Sigmoid colon (tissue), 7 donors: ENCODE measurements around the gene AUTS2. TPM values are rescaled to one million over a fixed set of nuclear protein-coding genes. Genes with fewer than 3 reads are reported as not detected.

Source experiments
- DNase-seq: peaks from one replicate; pipeline ENCODE4 v3.0.0-alpha.2; 2019
- H3K27ac ChIP-seq, 4 donors: fragments of 200-600 bp; sonication (generic); one replicate each; pipeline ENCODE4 v1.5.1; 2016 to 2019; ENCODE audit warnings: mild to moderate bottlenecking in 1 of 4
- H3K27me3 ChIP-seq, 3 donors: fragments of 200-600 bp; sonication (generic); one replicate each; pipeline ENCODE4 v1.5.1; 2019; ENCODE audit warnings: mild to moderate bottlenecking in 1 of 3
- H3K36me3 ChIP-seq, 4 donors: fragments of 200-600 bp; sonication (generic); one replicate each; pipeline ENCODE4 v1.5.1; 2016 to 2019
- H3K4me1 ChIP-seq, 4 donors: fragments of 200-600 bp; sonication (generic); one replicate each; pipeline ENCODE4 v1.5.1; 2017 to 2019
- H3K4me3 ChIP-seq, 4 donors: fragments of 200-600 bp; sonication (generic); one replicate each; pipeline ENCODE4 v1.5.1; 2017 to 2019; ENCODE audit warnings: mild to moderate bottlenecking in 2 of 4, moderate library complexity in 1 of 4
- H3K9me3 ChIP-seq, 4 donors: fragments of 200-600 bp in 3 of 4; sonication (generic) in 3 of 4; one replicate each; pipeline versions ENCODE4 v1.5.1 to v1.6.1; 2013 to 2019
- CTCF ChIP-seq, 4 experiments: fragments of 450-650 bp in 3 of 4; fragments of 200-600 bp in 1 of 4; IDR thresholded peaks; one replicate each; pipeline ENCODE4 v1.5.1; 2016 to 2019; ENCODE audit warnings: antibody characterized with exemption in 4 of 4, mild to moderate bottlenecking in 3 of 4, moderate library complexity in 2 of 4
- EP300 ChIP-seq, 4 donors: sonication (generic); formaldehyde crosslinking; IDR thresholded peaks; one replicate each; pipeline ENCODE4 v1.6.1; 2017; ENCODE audit warnings: antibody characterized with exemption in 4 of 4
- POLR2A ChIP-seq, 2 donors: fragments of 450-650 bp; IDR thresholded peaks; one replicate each; pipeline ENCODE4 v1.6.1; 2016; ENCODE audit warnings: antibody characterized with exemption in 2 of 2, mild to moderate bottlenecking in 2 of 2, moderate library complexity in 2 of 2
- POLR2AphosphoS5 ChIP-seq, 4 donors: sonication (generic); formaldehyde crosslinking; IDR thresholded peaks; one replicate each; pipeline ENCODE4 v1.6.1; 2017; ENCODE audit warnings: antibody characterized with exemption in 4 of 4
- WGBS, 2 donors: extraction: QIAGEN DNeasy Blood & Tissue Kit; methylation state at CpG; one replicate each; pipeline ENCODE4 v1.1.7; 2013; 5-methylcytosine and 5-hydroxymethylcytosine counted together
- intact Hi-C: fragments of 100-400 bp; cut with DNase I; formaldehyde crosslinking; loops from one replicate; pipeline ENCODE4 v1.15.1; 2023
- polyA plus RNA-seq, 3 donors: library from polyadenylated mRNA; stranded (reverse); fragments of 200-250 nt; gene quantifications; one replicate each; pipeline ENCODE4 v1.2.3, GENCODE V29; 2013
- total RNA-seq, 4 donors: library from RNA; depleted of rRNA; stranded (reverse); fragments of >200 nt; gene quantifications; one replicate each; pipeline ENCODE4 v1.1.0, GENCODE V29; 2016
- donor health status: healthy with polysubstance abuse.
- donor health status: Bipolar disorder and iron deficiency.
- donor health status: healthy.

The AUTS2 gene
- total and polyA plus RNA-seq, 7 donors = 3.6 to 55.7 (median 25.5) TPM

GRCh38 chr7:70703785-70704184, 1105.5 kb downstream of the AUTS2 start:
- no peak overlapping the region for H3K27ac ChIP-seq
- H3K27me3 ChIP-seq = no peaks in the 10 kb centered on the region
- 96 to 97% methylated on average over 4 of the region's 4 CpGs for WGBS, 2 donors
- no peak overlapping the region for H3K4me3 ChIP-seq
- intact Hi-C loops = no loop called here
- no peaks in the 10 kb centered on the region for H3K36me3 ChIP-seq
- H3K9me3 ChIP-seq = no peaks in the 10 kb centered on the region
- TF ChIP-seq POLR2AphosphoS5 (IDR thresholded peaks at IDR 0.05) (no peak), EP300 (IDR thresholded peaks at IDR 0.05) (no peak), CTCF (IDR thresholded peaks at IDR 0.05) (no peak), POLR2A (IDR thresholded peaks at IDR 0.05) (no peak)
- DNase-seq = no peak
- peaks cover 0 to 7% (median 0%) of the 10 kb centered on the region in 4 donors for H3K4me1 ChIP-seq

GRCh38 chr7:70704831-70705346, 1106.6 kb downstream of the AUTS2 start:
- Histone ChIP-seq H3K27me3 (no peaks in the 10 kb centered on the region), H3K4me1 (peaks cover 0 to 15% (median 7%) of the 10 kb centered on the region in 4 donors), H3K4me3 (no peak overlapping the region), H3K27ac (no peak overlapping the region), H3K9me3 (no peaks in the 10 kb centered on the region), H3K36me3 (no peaks in the 10 kb centered on the region)
- intact Hi-C loops = no loop called here
- TF ChIP-seq CTCF (IDR thresholded peaks at IDR 0.05) (no peak), POLR2A (IDR thresholded peaks at IDR 0.05) (no peak), EP300 (IDR thresholded peaks at IDR 0.05) (no peak), POLR2AphosphoS5 (IDR thresholded peaks at IDR 0.05) (no peak)
- WGBS, 2 donors = 23 to 74% methylated on average over 5 of the region's 5 CpGs
- DNase-seq = no peak

GRCh38 chr7:70706204-70706603, 1107.9 kb downstream of the AUTS2 start:
- Histone ChIP-seq H3K27ac (no peak overlapping the region), H3K36me3 (no peaks in the 10 kb centered on the region), H3K4me3 (no peak overlapping the region), H3K9me3 (no peaks in the 10 kb centered on the region), H3K27me3 (no peaks in the 10 kb centered on the region), H3K4me1 (peaks cover 0 to 19% (median 7%) of the 10 kb centered on the region in 4 donors)
- DNase-seq = no peak
- intact Hi-C loops = no loop called here
- TF ChIP-seq EP300 (IDR thresholded peaks at IDR 0.05) = no peak
- WGBS, 2 donors = 72 to 86% methylated on average over 4 of the region's 4 CpGs

- no peaks in the 10 kb centered on the region for H3K27me3 ChIP-seq
- H3K4me1 ChIP-seq = peaks cover 0 to 16% (median 7%) of the 10 kb centered on the region in 4 donors
- TF ChIP-seq POLR2AphosphoS5 (IDR thresholded peaks at IDR 0.05) (no peak), CTCF (IDR thresholded peaks at IDR 0.05) (no peak), POLR2A (IDR thresholded peaks at IDR 0.05) (no peak), EP300 (IDR thresholded peaks at IDR 0.05) (no peak)
- no peaks in the 10 kb centered on the region for H3K36me3 ChIP-seq
- no peak for DNase-seq
- H3K4me3 ChIP-seq = no peak overlapping the region
- WGBS, 2 donors = 92 to 93% methylated on average over 3 of the region's 3 CpGs
- H3K9me3 ChIP-seq = no peaks in the 10 kb centered on the region
- H3K27ac ChIP-seq = no peak overlapping the region
- intact Hi-C loops = no loop called here
Observed at GRCh38 chr7:70706698-70707097, 1108.4 kb downstream of the AUTS2 start.

GRCh38 chr7:70707823-70708243, 1109.6 kb downstream of the AUTS2 start:
- 94 to 95% methylated on average over 6 of the region's 6 CpGs for WGBS, 2 donors
- Histone ChIP-seq H3K27me3 (no peaks in the 10 kb centered on the region), H3K4me3 (no peak overlapping the region), H3K9me3 (no peaks in the 10 kb centered on the region), H3K4me1 (peaks cover 0 to 12% (median 7%) of the 10 kb centered on the region in 4 donors), H3K27ac (no peak overlapping the region), H3K36me3 (no peaks in the 10 kb centered on the region)
- intact Hi-C loops = no loop called here
- DNase-seq = no peak
- TF ChIP-seq POLR2AphosphoS5 (IDR thresholded peaks at IDR 0.05) (no peak), POLR2A (IDR thresholded peaks at IDR 0.05) (no peak), CTCF (IDR thresholded peaks at IDR 0.05) (no peak), EP300 (IDR thresholded peaks at IDR 0.05) (no peak)
